Measurements from ENCODE around the gene MCU. TPM values are rescaled to one million over a fixed set of nuclear protein-coding genes. Genes with fewer than 3 reads are reported as not detected.

MCU gene
- polyA plus RNA-seq, 1 donor from 2014 or later: 22.9 TPM

GRCh38 chr10:72740528-72740927 is 48.6 kb downstream of the MCU start:
- Histone ChIP-seq H3K36me3 (ENCODE audit: insufficient read depth, low read length) (no peaks in the 10 kb centered on the region), H3K27me3 (ENCODE audit: insufficient read depth, low read depth, low read length) (no peaks in the 10 kb centered on the region), H3K4me3 (ENCODE audit: low read length) (no peak overlapping the region), H3F3A (ENCODE audit: insufficient read depth, low read length, poor library complexity, severe bottlenecking) (no peaks in the 10 kb centered on the region), H3K79me2 (replicated peaks; ENCODE audit: insufficient read depth, low read length) (no peaks in the 10 kb centered on the region), H4K20me1 (ENCODE audit: insufficient read depth) (no peaks in the 10 kb centered on the region), H3K9me2 (ENCODE audit: insufficient read depth, low read length) (no peaks in the 10 kb centered on the region), H2AFZ (ENCODE audit: low read depth, low read length) (no peak overlapping the region), H3K4me2 (ENCODE audit: low read length) (no peak overlapping the region), H3K27ac (ENCODE audit: low read length) (no peak overlapping the region), H3K9ac (ENCODE audit: low read length) (no peak overlapping the region), H3K9me3 (ENCODE audit: low read length) (no peaks in the 10 kb centered on the region)
- TF ChIP-seq POLR2AphosphoS5 (IDR thresholded peaks at IDR 0.05): no peak
- no peak for TF ChIP-seq TAF1 (IDR thresholded peaks at IDR 0.05; ENCODE audit: low read depth)
- TF ChIP-seq REST (IDR thresholded peaks at IDR 0.05; ENCODE audit: borderline replicate concordance): no peak
- TF ChIP-seq MXI1 (conservative IDR thresholded peaks at IDR 0.05; ENCODE audit: poor library complexity, severe bottlenecking): no peak
- no peak for TF ChIP-seq SMC3 (conservative IDR thresholded peaks at IDR 0.05; ENCODE audit: poor library complexity)
- no peak for TF ChIP-seq EP300 (conservative IDR thresholded peaks at IDR 0.05; ENCODE audit: poor library complexity, severe bottlenecking)
- no peak for TF ChIP-seq RAD21 (conservative IDR thresholded peaks at IDR 0.05)
- no peak for TF ChIP-seq EZH2 (IDR thresholded peaks at IDR 0.05; ENCODE audit: borderline replicate concordance, insufficient read depth, low read length, poor library complexity, severe bottlenecking)
- no peak for TF ChIP-seq CTCF (IDR thresholded peaks at IDR 0.05; ENCODE audit: poor library complexity, severe bottlenecking)

- Histone ChIP-seq H3K79me2 (replicated peaks; ENCODE audit: insufficient read depth, low read length) (no peaks in the 10 kb centered on the region), H3K27me3 (ENCODE audit: insufficient read depth, low read depth, low read length) (no peaks in the 10 kb centered on the region), H3K9me3 (ENCODE audit: low read length) (no peaks in the 10 kb centered on the region), H3K4me3 (ENCODE audit: low read length) (no peak overlapping the region), H3K36me3 (ENCODE audit: insufficient read depth, low read length) (no peaks in the 10 kb centered on the region), H4K20me1 (ENCODE audit: insufficient read depth) (no peaks in the 10 kb centered on the region), H3K27ac (ENCODE audit: low read length) (no peak overlapping the region), H3F3A (ENCODE audit: insufficient read depth, low read length, poor library complexity, severe bottlenecking) (no peaks in the 10 kb centered on the region), H2AFZ (ENCODE audit: low read depth, low read length) (no peak overlapping the region), H3K9ac (ENCODE audit: low read length) (no peak overlapping the region), H3K9me2 (ENCODE audit: insufficient read depth, low read length) (no peaks in the 10 kb centered on the region), H3K4me2 (ENCODE audit: low read length) (no peak overlapping the region)
- TF ChIP-seq EZH2 (IDR thresholded peaks at IDR 0.05; ENCODE audit: borderline replicate concordance, insufficient read depth, low read length, poor library complexity, severe bottlenecking): no peak
- no peak for TF ChIP-seq SMC3 (conservative IDR thresholded peaks at IDR 0.05; ENCODE audit: poor library complexity)
- no peak for TF ChIP-seq REST (IDR thresholded peaks at IDR 0.05; ENCODE audit: borderline replicate concordance)
- no peak for TF ChIP-seq RAD21 (conservative IDR thresholded peaks at IDR 0.05)
- TF ChIP-seq TAF1 (IDR thresholded peaks at IDR 0.05; ENCODE audit: low read depth): no peak
- TF ChIP-seq CTCF (IDR thresholded peaks at IDR 0.05; ENCODE audit: poor library complexity, severe bottlenecking): no peak
- no peak for TF ChIP-seq POLR2AphosphoS5 (IDR thresholded peaks at IDR 0.05)
- no peak for TF ChIP-seq EP300 (conservative IDR thresholded peaks at IDR 0.05; ENCODE audit: poor library complexity, severe bottlenecking)
- no peak for TF ChIP-seq MXI1 (conservative IDR thresholded peaks at IDR 0.05; ENCODE audit: poor library complexity, severe bottlenecking)
Measured at GRCh38 chr10:72742092-72742491, 50.1 kb downstream of the MCU start.

Data from neural cell (in vitro differentiated cells).